Thymus (tissue), 14 donors: ENCODE results near the gene CAD. TPM values are rescaled to one million over a fixed set of nuclear protein-coding genes. Genes with fewer than 3 reads are reported as not detected.
"Not testable (repeated sequence)": the region's sequence is repeated elsewhere in the genome, so short reads cannot be mapped to it uniquely, and the experiment has no call there.

ENCODE experiments used
- DNase-seq, 9 donors: peaks; one replicate each; pipeline ENCODE4 v3.0.0-alpha.2; 2013; ENCODE audit warnings: low spot score in 9 of 9, low read depth in 6 of 9, missing footprints in 1 of 9
- H3K27ac ChIP-seq, 2 donors: one replicate each; pipeline ENCODE4 v1.5.1; 2013; ENCODE audit warnings: control low read depth in 1 of 2, low read depth in 1 of 2, low read length in 1 of 2, mild to moderate bottlenecking in 1 of 2, moderate library complexity in 1 of 2
- H3K27me3 ChIP-seq, 2 donors: one replicate each; pipeline ENCODE4 v1.5.1; 2013; ENCODE audit warnings: low read length in 1 of 2; ENCODE audit not compliant: control insufficient read depth in 2 of 2, insufficient read depth in 1 of 2
- H3K36me3 ChIP-seq, 2 donors: one replicate each; pipeline ENCODE4 v1.5.1; 2013; ENCODE audit warnings: low read length in 1 of 2, mild to moderate bottlenecking in 1 of 2, moderate library complexity in 1 of 2; ENCODE audit not compliant: control insufficient read depth in 2 of 2, insufficient read depth in 2 of 2
- H3K4me1 ChIP-seq, 2 donors: one replicate each; pipeline ENCODE4 v1.5.1; 2013; ENCODE audit warnings: low read length in 2 of 2; ENCODE audit not compliant: control insufficient read depth in 2 of 2, insufficient read depth in 2 of 2
- H3K4me3 ChIP-seq, 2 donors: one replicate each; pipeline ENCODE4 v1.5.1; 2013; ENCODE audit warnings: low read length in 2 of 2, control low read depth in 1 of 2, mild to moderate bottlenecking in 1 of 2
- H3K9me3 ChIP-seq, 2 donors: one replicate each; pipeline ENCODE4 v1.5.1; 2013; ENCODE audit warnings: low read length in 1 of 2, mild to moderate bottlenecking in 1 of 2; ENCODE audit not compliant: control insufficient read depth in 2 of 2, insufficient read depth in 1 of 2
- WGBS: extraction: QIAGEN DNeasy Blood & Tissue Kit; methylation state at CpG from one replicate; pipeline ENCODE4 v1.1.7; 2013; 5-methylcytosine and 5-hydroxymethylcytosine counted together
- long read RNA-seq, 10 donors: transcript quantifications; one replicate each; lab custom pipeline, GENCODE V29; 2026
- polyA plus RNA-seq: library from polyadenylated mRNA; stranded (reverse); fragments of 200-250 nt; gene quantifications from one replicate; pipeline ENCODE4 v1.2.3, GENCODE V29; 2013
- total RNA-seq: library from RNA; stranded (reverse); fragments of 120-200 nt; gene quantifications from one replicate; pipeline ENCODE4 v1.2.4, GENCODE V29; 2013
- donor health status: healthy.

The CAD gene
- total RNA-seq (14.8 TPM), polyA plus RNA-seq (18.6 TPM)
- long read RNA-seq, donor 1: 0 reads
- long read RNA-seq, donor 2, partial matches to known transcripts: 13 of 13 reads
- long read RNA-seq, donor 2, other reads (novel, unspliced or antisense): 0 of 13 reads
- long read RNA-seq, donor 3: 0 reads
- long read RNA-seq, donor 4: 0 reads
- long read RNA-seq, donor 5: 0 reads
- long read RNA-seq, donor 6, full-length matches to known transcripts: 1 of 1 reads
- long read RNA-seq, donor 6, partial matches to known transcripts: 0 of 1 reads
- long read RNA-seq, donor 6, other reads (novel, unspliced or antisense): 0 of 1 reads
- long read RNA-seq, donor 7, partial matches to known transcripts: 0 of 1 reads
- long read RNA-seq, donor 7, other reads (novel, unspliced or antisense): 0 of 1 reads
- long read RNA-seq, donor 8: 0 reads
- long read RNA-seq, donor 9: 0 reads
- long read RNA-seq, donor 10, full-length matches to known transcripts: 1 of 1 reads
- long read RNA-seq, donor 10, partial matches to known transcripts: 0 of 1 reads
- long read RNA-seq, donor 10, other reads (novel, unspliced or antisense): 0 of 1 reads

DNA sequence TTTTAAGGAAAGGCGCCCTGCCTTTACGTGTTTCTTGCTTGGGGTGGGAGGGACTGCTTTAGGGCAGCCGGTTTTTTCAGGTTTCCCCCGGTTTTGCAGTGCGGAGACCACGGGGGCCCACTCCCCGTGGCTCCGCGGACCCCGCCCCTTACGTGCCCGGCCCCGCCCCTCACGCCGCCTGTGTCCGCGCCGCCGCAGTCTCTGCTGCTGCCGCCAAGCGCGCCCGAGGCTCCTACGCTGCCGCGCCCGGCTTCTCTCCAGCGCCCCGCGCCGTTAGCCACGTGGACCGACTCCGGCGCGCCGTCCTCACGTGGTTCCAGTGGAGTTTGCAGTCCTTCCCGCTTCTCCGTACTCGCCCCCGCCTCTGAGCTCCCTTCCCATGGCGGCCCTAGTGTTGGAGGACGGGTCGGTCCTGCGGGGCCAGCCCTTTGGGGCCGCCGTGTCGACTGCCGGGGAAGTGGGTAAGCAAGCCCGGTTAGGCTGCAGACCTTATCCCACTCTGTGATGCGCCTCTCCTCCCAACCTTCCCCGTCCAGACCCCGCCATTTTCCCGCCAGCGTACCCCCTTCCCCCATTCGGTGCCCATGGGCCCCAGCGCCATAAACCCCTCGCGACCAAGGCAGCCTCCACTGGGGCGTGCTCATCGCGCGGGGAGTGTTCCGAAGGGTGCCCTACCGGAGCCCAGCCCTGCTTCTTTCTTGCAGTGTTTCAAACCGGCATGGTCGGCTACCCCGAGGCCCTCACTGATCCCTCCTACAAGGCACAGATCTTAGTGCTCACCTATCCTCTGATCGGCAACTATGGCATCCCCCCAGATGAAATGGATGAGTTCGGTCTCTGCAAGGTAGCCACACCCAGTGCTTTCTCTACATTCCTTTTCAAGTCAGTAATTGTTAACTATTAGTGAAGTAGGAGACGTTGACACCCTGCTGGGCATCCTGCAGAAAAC is at the start of gene CAD:
CAD (plus strand) TSS at position 197 of the 949 bp plus-strand sequence; CDS start at position 380, 183 bp downstream.
- H3K27me3 ChIP-seq: no peaks in the 10 kb centered on the region
- WGBS: under 1% methylated on average over 72 of the region's 72 CpGs
- peak within 1 kb of the TSS; percentile 49 to 82 for H3K4me3 ChIP-seq
- peaks cover 11 to 24% of the 10 kb centered on the region in 2 donors for H3K4me1 ChIP-seq
- H3K36me3 ChIP-seq: peaks cover 18 to 37% of the 10 kb centered on the region in 2 donors
- DNase-seq: peak in 7 of 9 donors; percentile 61 to 89 (median 71)
- H3K9me3 ChIP-seq: no peaks in the 10 kb centered on the region
- peak within 1 kb of the TSS; percentile 70 to 72 for H3K27ac ChIP-seq

DNA sequence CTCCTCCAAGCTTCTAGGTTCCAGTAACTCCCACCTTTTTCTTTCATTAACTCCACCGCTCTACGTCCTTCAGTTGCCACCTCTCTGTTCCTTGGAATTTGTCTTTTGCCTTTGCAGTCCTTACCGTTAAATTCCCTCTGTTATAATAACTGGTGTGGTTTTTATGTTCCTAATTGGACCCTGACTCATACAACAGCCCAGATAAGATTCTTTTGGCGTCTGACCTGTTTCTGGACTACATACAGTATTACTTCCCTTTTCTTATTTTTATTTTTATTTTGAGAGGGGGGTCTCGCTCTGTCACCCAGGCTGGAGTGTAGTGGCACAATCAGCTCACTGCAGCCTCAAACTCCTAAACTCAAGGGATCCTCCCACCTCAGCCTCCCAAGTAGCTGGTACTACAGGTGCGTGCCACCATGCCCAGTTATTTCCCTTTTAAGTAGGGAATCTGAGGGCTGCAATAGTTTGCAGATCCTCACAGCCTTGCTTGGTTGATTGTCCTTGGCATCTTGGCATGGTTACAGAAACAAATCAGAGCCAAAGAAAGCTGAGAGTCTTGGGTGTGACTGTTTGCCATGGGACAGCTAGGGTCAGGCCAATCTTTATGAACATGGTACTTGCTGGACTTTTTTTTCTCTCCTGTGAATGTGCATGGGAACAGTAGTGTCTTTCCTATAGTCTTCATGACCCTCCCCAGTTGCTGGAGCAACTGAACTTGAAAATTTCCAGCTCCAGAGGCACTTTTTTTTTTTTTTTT is 46.4 kb upstream of the CAD start:
- Histone ChIP-seq H3K4me1 (no peaks in the 10 kb centered on the region), H3K9me3 (peaks cover 0 to 4% of the 10 kb centered on the region in 2 donors), H3K27me3 (peaks cover 3 to 42% of the 10 kb centered on the region in 2 donors), H3K36me3 (no peaks in the 10 kb centered on the region), H3K4me3 (no peak overlapping the region), H3K27ac (no peak overlapping the region)
- 78% methylated on average over 6 of the region's 6 CpGs for WGBS
- DNase-seq: no peak

GRCh38 chr2:27171351-27171848 is 45.8 kb upstream of the CAD start:
- 94% methylated on average over 8 of the region's 8 CpGs for WGBS
- Histone ChIP-seq H3K27me3 (peaks cover 3 to 42% of the 10 kb centered on the region in 2 donors), H3K27ac (no peak overlapping the region), H3K9me3 (peaks cover 0 to 4% of the 10 kb centered on the region in 2 donors), H3K4me3 (no peak overlapping the region), H3K36me3 (no peaks in the 10 kb centered on the region), H3K4me1 (no peaks in the 10 kb centered on the region)
- DNase-seq: no peak

- Histone ChIP-seq H3K9me3 (peaks cover 0 to 4% of the 10 kb centered on the region in 2 donors), H3K27ac (no peak overlapping the region), H3K36me3 (no peaks in the 10 kb centered on the region), H3K4me3 (no peak overlapping the region), H3K27me3 (peaks cover 3 to 45% of the 10 kb centered on the region in 2 donors), H3K4me1 (no peaks in the 10 kb centered on the region)
- no peak for DNase-seq
- WGBS: 92% methylated on average over 6 of the region's 6 CpGs
Observed at GRCh38 chr2:27174638-27175037, 42.5 kb upstream of the CAD start.

GRCh38 chr2:27175330-27175729 is 41.8 kb upstream of the CAD start:
- Histone ChIP-seq H3K27ac (no peak overlapping the region), H3K27me3 (peaks cover under 1 to 39% of the 10 kb centered on the region in 2 donors), H3K4me3 (no peak overlapping the region), H3K9me3 (peaks cover 0 to 4% of the 10 kb centered on the region in 2 donors), H3K36me3 (no peaks in the 10 kb centered on the region), H3K4me1 (no peaks in the 10 kb centered on the region)
- DNase-seq: no peak
- WGBS: 81% methylated on average over 8 of the region's 8 CpGs

GRCh38 chr2:27175781-27176180 is 41.4 kb upstream of the CAD start:
- DNase-seq, H3K4me3 ChIP-seq, H3K9me3 ChIP-seq, H3K4me1 ChIP-seq, H3K27ac ChIP-seq, H3K36me3 ChIP-seq: not testable (repeated sequence)
- peaks cover 0 to 35% of the 10 kb centered on the region in 2 donors for H3K27me3 ChIP-seq
- 97% methylated on average over 4 of the region's 4 CpGs for WGBS

DNA sequence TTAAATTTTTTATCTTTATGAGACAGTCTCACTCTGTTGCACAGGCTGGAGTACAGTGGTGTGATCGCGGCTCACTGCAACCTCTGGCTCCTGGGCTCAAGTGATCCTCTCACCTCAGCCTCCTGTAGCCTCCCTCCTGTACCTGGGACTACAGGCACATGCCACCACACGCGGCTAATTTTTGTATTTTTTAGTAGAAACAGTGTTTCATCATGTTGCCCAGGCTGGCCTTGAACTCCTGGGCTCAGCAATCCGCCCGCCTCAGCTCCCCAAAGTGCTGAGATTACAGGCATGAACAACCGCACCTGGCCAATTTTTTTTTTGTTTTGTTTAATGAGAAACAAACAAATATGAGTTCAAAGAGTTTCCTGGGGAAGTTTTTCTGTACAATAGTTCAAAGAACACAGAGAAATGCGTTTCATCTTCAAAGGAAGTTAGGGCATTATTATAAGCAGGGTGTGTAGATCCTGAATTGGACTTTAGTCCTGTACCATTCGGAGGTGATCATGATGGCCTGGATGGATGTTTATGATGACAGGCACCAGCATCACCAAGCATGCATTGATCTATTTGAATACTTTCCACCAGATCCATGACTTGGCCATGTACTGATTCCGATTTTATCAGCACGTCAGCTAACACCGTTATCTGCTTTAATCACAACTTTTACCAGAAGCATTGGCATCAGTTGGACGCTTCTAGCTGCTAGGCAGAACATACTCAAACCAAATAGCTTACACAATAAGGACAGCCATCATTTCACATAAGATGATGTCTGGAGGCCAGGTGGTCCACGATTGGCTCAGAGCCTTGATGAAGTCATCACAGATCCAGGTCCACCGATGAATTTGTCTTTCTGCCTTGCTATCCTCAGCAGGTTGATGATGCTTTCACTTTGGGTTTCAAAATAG is 39.5 kb upstream of the CAD start:
- no peaks in the 10 kb centered on the region for H3K4me1 ChIP-seq
- no peaks in the 10 kb centered on the region for H3K36me3 ChIP-seq
- no peak overlapping the region for H3K27ac ChIP-seq
- no peak for DNase-seq
- H3K9me3 ChIP-seq: peaks cover 0 to 4% of the 10 kb centered on the region in 2 donors
- WGBS: 86% methylated on average over 15 of the region's 15 CpGs
- H3K27me3 ChIP-seq: peaks cover 0 to 23% of the 10 kb centered on the region in 2 donors
- H3K4me3 ChIP-seq: no peak overlapping the region
